SK-N-SH treated with all-trans-retinoic acid at 6 μM for 48 hours (cell line): ENCODE data around the gene CYP19A1.

Experiments
- ARNTL ChIP-seq: fragments of 450-650 bp; formaldehyde crosslinking; IDR thresholded peaks from 2 replicates; pipeline ENCODE4 v1.5.0; 2020; ENCODE audit warnings: low read depth, mild to moderate bottlenecking, moderate library complexity, borderline replicate concordance
- BACH2 ChIP-seq: fragments of 250-450 bp; sonication (Bioruptor Pico); IDR thresholded peaks from 2 replicates; pipeline ENCODE4 v1.9.0; 2021; ENCODE audit warnings: mild to moderate bottlenecking, borderline replicate concordance
- CSDC2 ChIP-seq: fragments of 250-450 bp; sonication (Bioruptor Pico); IDR thresholded peaks from 2 replicates; pipeline ENCODE4 v1.5.0; 2020; ENCODE audit warnings: mild to moderate bottlenecking, moderate library complexity
- ISL1 ChIP-seq: fragments of 250-450 bp; sonication (Bioruptor Pico); IDR thresholded peaks from 2 replicates; pipeline ENCODE4 v2.1.2; 2022; ENCODE audit warnings: mild to moderate bottlenecking, moderate library complexity
- RARB ChIP-seq: fragments of 250-450 bp; sonication (Bioruptor Pico); IDR thresholded peaks from 2 replicates; pipeline ENCODE4 v1.8.0; 2021; ENCODE audit warnings: mild to moderate bottlenecking, moderate library complexity
- TOX ChIP-seq: fragments of 250-450 bp; sonication (Bioruptor Pico); IDR thresholded peaks from 2 replicates; pipeline ENCODE4 v1.8.0; 2021; ENCODE audit warnings: mild to moderate bottlenecking, moderate library complexity, borderline replicate concordance
- ZFP3 ChIP-seq: fragments of 250-450 bp; sonication (Bioruptor Pico); IDR thresholded peaks from 2 replicates; pipeline ENCODE4 v1.5.0; 2020; ENCODE audit warnings: mild to moderate bottlenecking, moderate library complexity
- ZFP30 ChIP-seq: fragments of 450-650 bp; formaldehyde crosslinking; IDR thresholded peaks from 2 replicates; pipeline ENCODE4 v1.5.0; 2022; ENCODE audit warnings: mild to moderate bottlenecking, moderate library complexity
- ZNF565 ChIP-seq: fragments of 450-650 bp; formaldehyde crosslinking; conservative IDR thresholded peaks from 2 replicates; pipeline ENCODE4 v1.5.0; 2020; ENCODE audit warnings: low read depth, mild to moderate bottlenecking, moderate library complexity
- ZNF70 ChIP-seq: fragments of 450-650 bp; formaldehyde crosslinking; IDR thresholded peaks from 2 replicates; pipeline ENCODE4 v1.5.0; 2020; ENCODE audit warnings: mild to moderate bottlenecking, moderate library complexity
- TF ChIP-seq, protein P1 (sequence below): fragments of 250-450 bp; sonication (Bioruptor Pico); IDR thresholded peaks from 2 replicates; pipeline ENCODE4 v1.8.0; 2020; ENCODE audit warnings: mild to moderate bottlenecking, moderate library complexity, borderline replicate concordance
- TF ChIP-seq, protein P2 (sequence below): fragments of 250-450 bp; sonication (Bioruptor Pico); IDR thresholded peaks from 2 replicates; pipeline ENCODE4 v1.8.0; 2021; ENCODE audit warnings: low read depth, mild to moderate bottlenecking, moderate library complexity, borderline replicate concordance
- TF ChIP-seq, protein P3 (sequence below): fragments of 250-450 bp; sonication (Bioruptor Pico); IDR thresholded peaks from 2 replicates; pipeline ENCODE4 v1.5.0; 2020; ENCODE audit warnings: mild to moderate bottlenecking, moderate library complexity

DNA sequence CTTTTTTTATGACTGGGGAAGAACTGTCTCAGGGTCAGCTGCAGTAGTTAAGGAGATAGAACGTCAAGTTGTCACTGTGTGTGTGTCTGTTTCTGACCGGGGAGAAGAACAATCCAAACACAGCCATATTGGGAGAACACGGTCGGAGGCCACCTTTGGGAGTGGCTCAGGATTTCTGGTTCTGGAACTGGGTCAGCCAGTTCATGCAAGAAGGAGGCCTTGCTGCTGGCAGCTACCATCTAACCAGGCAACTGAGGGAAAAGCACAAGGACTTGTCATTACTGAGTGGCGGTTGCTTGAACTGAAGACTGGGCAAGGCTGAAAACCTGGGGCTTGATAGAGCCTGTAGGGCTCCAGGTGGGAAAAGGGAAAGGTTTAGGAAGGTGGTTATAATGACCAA lies 27.7 kb upstream of the CYP19A1 start:
- TF ChIP-seq ARNTL: no peak
- no peak for TF ChIP-seq ISL1 (CRISPR knock-in tag)
- TF ChIP-seq TOX (CRISPR knock-in tag): no peak
- TF ChIP-seq ZNF70 (CRISPR knock-in tag): no peak
- TF ChIP-seq ZNF565 (CRISPR knock-in tag): no peak
- TF ChIP-seq ZFP30 (CRISPR knock-in tag): no peak
- TF ChIP-seq, protein P1, sequence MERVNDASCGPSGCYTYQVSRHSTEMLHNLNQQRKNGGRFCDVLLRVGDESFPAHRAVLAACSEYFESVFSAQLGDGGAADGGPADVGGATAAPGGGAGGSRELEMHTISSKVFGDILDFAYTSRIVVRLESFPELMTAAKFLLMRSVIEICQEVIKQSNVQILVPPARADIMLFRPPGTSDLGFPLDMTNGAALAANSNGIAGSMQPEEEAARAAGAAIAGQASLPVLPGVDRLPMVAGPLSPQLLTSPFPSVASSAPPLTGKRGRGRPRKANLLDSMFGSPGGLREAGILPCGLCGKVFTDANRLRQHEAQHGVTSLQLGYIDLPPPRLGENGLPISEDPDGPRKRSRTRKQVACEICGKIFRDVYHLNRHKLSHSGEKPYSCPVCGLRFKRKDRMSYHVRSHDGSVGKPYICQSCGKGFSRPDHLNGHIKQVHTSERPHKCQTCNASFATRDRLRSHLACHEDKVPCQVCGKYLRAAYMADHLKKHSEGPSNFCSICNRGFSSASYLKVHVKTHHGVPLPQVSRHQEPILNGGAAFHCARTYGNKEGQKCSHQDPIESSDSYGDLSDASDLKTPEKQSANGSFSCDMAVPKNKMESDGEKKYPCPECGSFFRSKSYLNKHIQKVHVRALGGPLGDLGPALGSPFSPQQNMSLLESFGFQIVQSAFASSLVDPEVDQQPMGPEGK (CRISPR knock-in tag): no peak
- no peak for TF ChIP-seq CSDC2 (CRISPR knock-in tag)
- TF ChIP-seq, protein P2, sequence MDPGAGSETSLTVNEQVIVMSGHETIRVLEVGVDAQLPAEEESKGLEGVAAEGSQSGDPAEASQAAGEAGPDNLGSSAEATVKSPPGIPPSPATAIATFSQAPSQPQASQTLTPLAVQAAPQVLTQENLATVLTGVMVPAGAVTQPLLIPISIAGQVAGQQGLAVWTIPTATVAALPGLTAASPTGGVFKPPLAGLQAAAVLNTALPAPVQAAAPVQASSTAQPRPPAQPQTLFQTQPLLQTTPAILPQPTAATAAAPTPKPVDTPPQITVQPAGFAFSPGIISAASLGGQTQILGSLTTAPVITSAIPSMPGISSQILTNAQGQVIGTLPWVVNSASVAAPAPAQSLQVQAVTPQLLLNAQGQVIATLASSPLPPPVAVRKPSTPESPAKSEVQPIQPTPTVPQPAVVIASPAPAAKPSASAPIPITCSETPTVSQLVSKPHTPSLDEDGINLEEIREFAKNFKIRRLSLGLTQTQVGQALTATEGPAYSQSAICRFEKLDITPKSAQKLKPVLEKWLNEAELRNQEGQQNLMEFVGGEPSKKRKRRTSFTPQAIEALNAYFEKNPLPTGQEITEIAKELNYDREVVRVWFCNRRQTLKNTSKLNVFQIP (CRISPR knock-in tag): no peak
- no peak for TF ChIP-seq BACH2
- no peak for TF ChIP-seq ZFP3 (CRISPR knock-in tag)
- no peak for TF ChIP-seq RARB (CRISPR knock-in tag)
- TF ChIP-seq, protein P3, sequence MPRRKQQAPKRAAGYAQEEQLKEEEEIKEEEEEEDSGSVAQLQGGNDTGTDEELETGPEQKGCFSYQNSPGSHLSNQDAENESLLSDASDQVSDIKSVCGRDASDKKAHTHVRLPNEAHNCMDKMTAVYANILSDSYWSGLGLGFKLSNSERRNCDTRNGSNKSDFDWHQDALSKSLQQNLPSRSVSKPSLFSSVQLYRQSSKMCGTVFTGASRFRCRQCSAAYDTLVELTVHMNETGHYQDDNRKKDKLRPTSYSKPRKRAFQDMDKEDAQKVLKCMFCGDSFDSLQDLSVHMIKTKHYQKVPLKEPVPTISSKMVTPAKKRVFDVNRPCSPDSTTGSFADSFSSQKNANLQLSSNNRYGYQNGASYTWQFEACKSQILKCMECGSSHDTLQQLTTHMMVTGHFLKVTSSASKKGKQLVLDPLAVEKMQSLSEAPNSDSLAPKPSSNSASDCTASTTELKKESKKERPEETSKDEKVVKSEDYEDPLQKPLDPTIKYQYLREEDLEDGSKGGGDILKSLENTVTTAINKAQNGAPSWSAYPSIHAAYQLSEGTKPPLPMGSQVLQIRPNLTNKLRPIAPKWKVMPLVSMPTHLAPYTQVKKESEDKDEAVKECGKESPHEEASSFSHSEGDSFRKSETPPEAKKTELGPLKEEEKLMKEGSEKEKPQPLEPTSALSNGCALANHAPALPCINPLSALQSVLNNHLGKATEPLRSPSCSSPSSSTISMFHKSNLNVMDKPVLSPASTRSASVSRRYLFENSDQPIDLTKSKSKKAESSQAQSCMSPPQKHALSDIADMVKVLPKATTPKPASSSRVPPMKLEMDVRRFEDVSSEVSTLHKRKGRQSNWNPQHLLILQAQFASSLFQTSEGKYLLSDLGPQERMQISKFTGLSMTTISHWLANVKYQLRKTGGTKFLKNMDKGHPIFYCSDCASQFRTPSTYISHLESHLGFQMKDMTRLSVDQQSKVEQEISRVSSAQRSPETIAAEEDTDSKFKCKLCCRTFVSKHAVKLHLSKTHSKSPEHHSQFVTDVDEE (CRISPR knock-in tag): no peak
